K562 (cell line): Measurements from ENCODE around the gene SLC28A3.

Experiments used
- BHLHE40 ChIP-seq: IDR thresholded peaks from 2 replicates; pipeline ENCODE4 v1.6.1; 2011; ENCODE audit warnings: low read length, improper control_type of control experiment
- EP300 ChIP-seq: IDR thresholded peaks from 2 replicates; pipeline ENCODE4 v1.6.1; 2012; ENCODE audit warnings: low read length, improper control_type of control experiment
- ESRRA ChIP-seq: fragments of 450-650 bp; IDR thresholded peaks from 2 replicates; pipeline ENCODE4 v1.6.1; 2014; ENCODE audit warnings: low read depth, mild to moderate bottlenecking, moderate library complexity, borderline replicate concordance
- FOXK1 ChIP-seq: sonication (generic); formaldehyde crosslinking; IDR thresholded peaks from 2 replicates; pipeline ENCODE4 v1.8.0; 2022; ENCODE audit warnings: missing genetic modification reagents, mild to moderate bottlenecking, borderline replicate concordance
- POLR2AphosphoS5 ChIP-seq: IDR thresholded peaks from 2 replicates; pipeline ENCODE4 v1.6.1; 2011; ENCODE audit warnings: mild to moderate bottlenecking, low read depth, low read length, moderate library complexity; ENCODE audit not compliant: control insufficient read depth, insufficient read depth
- RAD21 ChIP-seq, 2 experiments: fragments of 250-450 bp in 1 of 2; fragments of 450-650 bp in 1 of 2; sonication (Bioruptor Pico) in 1 of 2; formaldehyde crosslinking in 1 of 2; IDR thresholded peaks in 1 of 2; conservative IDR thresholded peaks in 1 of 2; 2 replicates each; pipeline versions ENCODE4 v1.4.0 to v1.8.0; 2020 to 2022; ENCODE audit warnings: mild to moderate bottlenecking in 2 of 2, moderate library complexity in 1 of 2
- RFX5 ChIP-seq: IDR thresholded peaks from 2 replicates; pipeline ENCODE4 v1.6.1; 2011; ENCODE audit warnings: low read depth, mild to moderate bottlenecking, improper control_type of control experiment, low read length
- SNRNP70 ChIP-seq: fragments of 200-400 bp; formaldehyde crosslinking; optimal IDR thresholded peaks from 2 replicates; pipeline ENCODE3; 2017; ENCODE audit warnings: low read depth, low read length
- TEAD4 ChIP-seq, 2 experiments: sonication (generic) in 1 of 2; formaldehyde crosslinking in 1 of 2; IDR thresholded peaks; 2 replicates each; pipeline versions ENCODE4 v1.6.1 to v1.8.0; 2012 to 2022; ENCODE audit warnings: borderline replicate concordance in 1 of 2, inconsistent platforms in 1 of 2, low read length in 1 of 2, mild to moderate bottlenecking in 1 of 2, missing genetic modification reagents in 1 of 2
- TRIM28 ChIP-seq: fragments of 450-650 bp; IDR thresholded peaks from 2 replicates; pipeline ENCODE4 v1.6.1; 2017
- TSC22D4 ChIP-seq: fragments of 450-650 bp; IDR thresholded peaks from 2 replicates; pipeline ENCODE4 v1.6.1; 2016; ENCODE audit warnings: missing genetic modification characterization, missing biosample characterization, control low read depth
- TF ChIP-seq, protein P1 (sequence below), 3 experiments: IDR thresholded peaks in 2 of 3; conservative IDR thresholded peaks in 1 of 3; 2 replicates each; pipeline ENCODE4 v1.5.1; 2011 to 2012; ENCODE audit warnings: low read length in 3 of 3, mild to moderate bottlenecking in 3 of 3, control low read depth in 2 of 3, improper control_type of control experiment in 1 of 3, inconsistent platforms in 1 of 3, low read depth in 1 of 3, mixed read lengths in 1 of 3, moderate library complexity in 1 of 3; ENCODE audit not compliant: insufficient read depth in 2 of 3

DNA sequence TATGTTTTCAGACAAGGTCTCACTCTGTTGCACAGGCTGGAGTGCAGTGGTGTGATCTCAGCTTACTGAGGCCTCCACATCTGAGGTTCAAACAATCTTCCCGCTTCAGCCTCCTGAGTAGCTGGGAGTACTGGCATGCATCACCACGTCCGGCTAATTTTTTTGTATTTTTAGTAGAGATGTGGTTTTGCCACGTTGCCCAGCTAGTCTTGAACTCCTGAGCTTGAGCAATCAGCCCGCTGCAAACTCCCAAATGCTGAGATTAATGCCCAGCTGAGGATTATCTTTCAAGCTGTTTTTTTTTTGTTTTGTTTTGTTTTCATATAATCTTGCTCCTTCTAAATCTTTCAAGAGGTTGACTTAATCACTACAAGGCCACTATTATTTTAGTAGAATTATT is 47.3 kb upstream of the SLC28A3 start:
- TF ChIP-seq TRIM28 (no peak), RFX5 (no peak), POLR2AphosphoS5 (no peak), SNRNP70 (no peak), TEAD4 (IDR thresholded peaks at IDR 0.05; ENCODE audit: low read length) (no peak), TEAD4 (CRISPR knock-in tag; IDR thresholded peaks at IDR 0.05; ENCODE audit: borderline replicate concordance) (no peak), BHLHE40 (no peak), FOXK1 (CRISPR knock-in tag) (no peak), EP300 (no peak), RAD21 (CRISPR knock-in tag; conservative IDR thresholded peaks at IDR 0.05 in 1 of 2, IDR thresholded peaks at IDR 0.05 in 1 of 2) (no peak), ESRRA (no peak), TSC22D4 (tag) (no peak)
- TF ChIP-seq, protein P1, sequence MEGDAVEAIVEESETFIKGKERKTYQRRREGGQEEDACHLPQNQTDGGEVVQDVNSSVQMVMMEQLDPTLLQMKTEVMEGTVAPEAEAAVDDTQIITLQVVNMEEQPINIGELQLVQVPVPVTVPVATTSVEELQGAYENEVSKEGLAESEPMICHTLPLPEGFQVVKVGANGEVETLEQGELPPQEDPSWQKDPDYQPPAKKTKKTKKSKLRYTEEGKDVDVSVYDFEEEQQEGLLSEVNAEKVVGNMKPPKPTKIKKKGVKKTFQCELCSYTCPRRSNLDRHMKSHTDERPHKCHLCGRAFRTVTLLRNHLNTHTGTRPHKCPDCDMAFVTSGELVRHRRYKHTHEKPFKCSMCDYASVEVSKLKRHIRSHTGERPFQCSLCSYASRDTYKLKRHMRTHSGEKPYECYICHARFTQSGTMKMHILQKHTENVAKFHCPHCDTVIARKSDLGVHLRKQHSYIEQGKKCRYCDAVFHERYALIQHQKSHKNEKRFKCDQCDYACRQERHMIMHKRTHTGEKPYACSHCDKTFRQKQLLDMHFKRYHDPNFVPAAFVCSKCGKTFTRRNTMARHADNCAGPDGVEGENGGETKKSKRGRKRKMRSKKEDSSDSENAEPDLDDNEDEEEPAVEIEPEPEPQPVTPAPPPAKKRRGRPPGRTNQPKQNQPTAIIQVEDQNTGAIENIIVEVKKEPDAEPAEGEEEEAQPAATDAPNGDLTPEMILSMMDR (IDR thresholded peaks at IDR 0.05 in 2 of 3, conservative IDR thresholded peaks at IDR 0.05 in 1 of 3; ENCODE audit: insufficient read depth in 2 of 3, low read depth in 1 of 3, low read length in 3 of 3): no peak
